ENCODE data around the gene BATF. TPM values are rescaled to one million over a fixed set of nuclear protein-coding genes. Genes with fewer than 3 reads are reported as not detected.
"Not testable (repeated sequence)": the region's sequence is repeated elsewhere in the genome, so short reads cannot be mapped to it uniquely, and the experiment has no call there.

Gene BATF, protein sequence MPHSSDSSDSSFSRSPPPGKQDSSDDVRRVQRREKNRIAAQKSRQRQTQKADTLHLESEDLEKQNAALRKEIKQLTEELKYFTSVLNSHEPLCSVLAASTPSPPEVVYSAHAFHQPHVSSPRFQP
- 100 to 1,000 TPM; 219 to 220 TPM for total RNA-seq

DNA sequence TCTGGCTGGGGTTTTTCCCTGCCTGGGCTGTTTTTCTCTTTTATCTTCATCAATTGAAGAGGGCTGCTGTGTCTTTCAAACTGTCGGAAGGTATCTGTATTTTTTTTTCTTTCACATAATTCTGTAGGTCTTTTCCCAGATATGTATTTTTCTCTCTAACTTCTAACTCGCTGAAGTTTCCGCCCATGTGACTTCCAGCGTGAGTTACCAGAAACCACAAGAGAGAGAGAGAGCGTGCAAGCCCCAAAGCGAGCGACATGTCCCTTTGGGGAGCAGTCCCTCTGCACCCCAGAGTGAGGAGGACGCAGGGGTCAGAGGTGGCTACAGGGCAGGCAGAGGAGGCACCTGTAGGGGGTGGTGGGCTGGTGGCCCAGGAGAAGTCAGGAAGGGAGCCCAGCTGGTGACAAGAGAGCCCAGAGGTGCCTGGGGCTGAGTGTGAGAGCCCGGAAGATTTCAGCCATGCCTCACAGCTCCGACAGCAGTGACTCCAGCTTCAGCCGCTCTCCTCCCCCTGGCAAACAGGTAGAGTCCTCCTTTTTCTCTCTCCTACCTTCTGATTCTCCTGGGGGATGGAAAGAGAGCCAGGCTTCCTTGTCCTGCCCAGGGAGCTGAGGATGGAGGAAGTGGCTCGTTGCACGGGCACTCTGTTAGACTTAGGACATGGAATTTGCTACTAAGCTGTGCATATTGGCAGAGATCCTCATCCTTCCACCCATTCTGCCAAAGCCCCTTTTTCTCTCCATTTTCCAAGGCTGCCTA, at the start of gene BATF:
TSS of gene BATF (plus strand) at position 246 of the 759 bp plus-strand sequence. CDS start at position 460, 214 bp downstream.
- H3K27me3 Mint-ChIP-seq, result no peaks in the 10 kb centered on the region
- H3K4me3 Mint-ChIP-seq, result peak within 1 kb of the TSS; percentile 100
- peaks cover 42% of the 10 kb centered on the region for H3K36me3 Mint-ChIP-seq
- DNase-seq (ENCODE audit: low spot score), result peak; percentile 89
- peak; percentile 73 to 81 for ATAC-seq
- peak within 1 kb of the TSS; percentile 99 to 100 for H3K27ac Mint-ChIP-seq
- peaks cover 53 to 76% of the 10 kb centered on the region in 2 donors for H3K4me1 Mint-ChIP-seq (ENCODE audit: low read depth in 2 of 2)
- H3K9me3 Mint-ChIP-seq, result no peaks in the 10 kb centered on the region

DNA sequence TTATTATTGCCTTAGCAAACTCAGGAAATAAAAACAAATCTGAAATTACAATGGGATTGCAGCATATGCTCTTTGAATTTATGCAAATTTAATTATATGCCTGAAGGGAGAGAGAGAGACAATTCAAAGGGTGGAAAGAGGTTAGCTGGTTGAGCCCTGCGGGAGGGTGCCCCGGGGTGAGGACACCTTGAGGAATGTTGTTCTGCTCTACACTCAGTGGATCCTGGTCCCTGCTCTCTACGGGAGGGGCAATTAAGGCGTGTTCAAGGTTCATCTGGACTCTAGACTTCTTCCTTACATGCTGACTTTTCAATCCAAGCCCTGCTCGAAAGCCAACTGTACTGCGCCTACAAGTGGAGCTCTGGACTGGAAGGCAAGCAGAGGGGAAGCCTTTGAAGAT, 48.1 kb upstream of the BATF start:
- H3K4me1 Mint-ChIP-seq (ENCODE audit: low read depth in 2 of 2); H3K27me3 Mint-ChIP-seq; ATAC-seq; H3K9me3 Mint-ChIP-seq; H3K4me3 Mint-ChIP-seq; H3K36me3 Mint-ChIP-seq; H3K27ac Mint-ChIP-seq: not testable (repeated sequence)
- DNase-seq (ENCODE audit: low spot score), result peak; percentile 12

DNA sequence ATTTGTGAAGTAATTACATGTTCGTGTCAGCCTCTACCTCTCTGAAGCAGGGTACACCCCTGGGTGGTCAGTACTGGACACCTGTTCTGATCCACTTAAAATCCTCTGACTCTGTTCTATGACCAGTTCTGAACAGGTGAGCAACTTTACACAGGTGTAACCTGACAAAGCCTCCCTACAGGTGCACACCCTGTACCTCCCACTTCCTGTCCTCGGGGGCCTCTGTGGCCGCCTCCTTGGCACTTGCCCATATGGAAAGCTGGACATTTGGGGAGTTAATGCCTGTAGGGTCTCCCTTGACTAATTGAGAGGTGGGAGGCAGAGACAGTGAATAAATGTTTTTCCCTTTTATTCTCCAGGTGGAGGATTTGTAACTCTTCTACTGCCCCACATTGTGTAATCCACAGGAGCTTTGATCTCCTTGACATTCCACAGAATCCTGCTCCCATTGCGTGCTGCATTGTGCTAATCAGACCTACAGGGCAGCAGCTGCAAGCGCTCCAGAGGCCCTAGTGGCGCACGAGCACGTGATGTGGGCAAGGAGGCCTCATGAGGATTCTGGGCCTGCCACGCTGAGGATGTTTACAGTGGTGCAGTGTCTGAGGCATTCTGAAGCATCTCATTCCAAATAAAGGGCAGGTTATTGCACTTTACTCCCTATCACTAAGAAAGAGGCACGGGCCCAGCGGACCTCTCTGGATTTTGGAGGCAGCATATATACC, 45.8 kb upstream of the BATF start:
- H3K27ac Mint-ChIP-seq, result no peak overlapping the region
- no peaks in the 10 kb centered on the region for H3K36me3 Mint-ChIP-seq
- H3K4me3 Mint-ChIP-seq, result no peak overlapping the region
- DNase-seq (ENCODE audit: low spot score) (peak; percentile 58), ATAC-seq (no peak)
- H3K27me3 Mint-ChIP-seq, result peaks cover 9 to 25% of the 10 kb centered on the region in 2 donors
- H3K9me3 Mint-ChIP-seq, result no peaks in the 10 kb centered on the region
- no peaks in the 10 kb centered on the region for H3K4me1 Mint-ChIP-seq (ENCODE audit: low read depth in 2 of 2)

DNA sequence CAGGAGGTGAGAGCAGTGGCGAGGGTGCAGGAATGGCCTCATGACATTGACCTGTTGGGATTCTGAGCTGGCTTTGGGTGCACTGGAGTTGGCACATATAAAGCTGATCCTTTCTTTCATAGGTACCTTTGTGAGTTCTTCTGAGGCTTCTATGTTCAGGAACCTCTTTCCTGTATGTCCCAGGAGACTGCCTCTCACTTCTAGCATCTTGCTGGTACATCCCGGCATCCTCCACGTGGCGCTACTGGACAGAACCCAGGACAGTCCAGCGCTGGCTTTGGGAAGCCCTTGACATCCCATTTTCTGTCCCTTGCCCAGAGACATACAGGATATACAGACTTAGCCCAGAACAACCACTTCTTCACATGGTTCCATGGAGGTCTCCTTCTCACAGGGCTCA, 44.4 kb upstream of the BATF start:
- no peak overlapping the region for H3K4me3 Mint-ChIP-seq
- DNase-seq (ENCODE audit: low spot score) (peak; percentile 58), ATAC-seq (no peak)
- peak overlapping the region in 1 of 2 donors; percentile 24 for H3K27ac Mint-ChIP-seq
- peaks cover 9 to 27% of the 10 kb centered on the region in 2 donors for H3K27me3 Mint-ChIP-seq
- H3K9me3 Mint-ChIP-seq, result no peaks in the 10 kb centered on the region
- H3K4me1 Mint-ChIP-seq (ENCODE audit: low read depth in 2 of 2), result no peaks in the 10 kb centered on the region
- H3K36me3 Mint-ChIP-seq, result no peaks in the 10 kb centered on the region

DNA sequence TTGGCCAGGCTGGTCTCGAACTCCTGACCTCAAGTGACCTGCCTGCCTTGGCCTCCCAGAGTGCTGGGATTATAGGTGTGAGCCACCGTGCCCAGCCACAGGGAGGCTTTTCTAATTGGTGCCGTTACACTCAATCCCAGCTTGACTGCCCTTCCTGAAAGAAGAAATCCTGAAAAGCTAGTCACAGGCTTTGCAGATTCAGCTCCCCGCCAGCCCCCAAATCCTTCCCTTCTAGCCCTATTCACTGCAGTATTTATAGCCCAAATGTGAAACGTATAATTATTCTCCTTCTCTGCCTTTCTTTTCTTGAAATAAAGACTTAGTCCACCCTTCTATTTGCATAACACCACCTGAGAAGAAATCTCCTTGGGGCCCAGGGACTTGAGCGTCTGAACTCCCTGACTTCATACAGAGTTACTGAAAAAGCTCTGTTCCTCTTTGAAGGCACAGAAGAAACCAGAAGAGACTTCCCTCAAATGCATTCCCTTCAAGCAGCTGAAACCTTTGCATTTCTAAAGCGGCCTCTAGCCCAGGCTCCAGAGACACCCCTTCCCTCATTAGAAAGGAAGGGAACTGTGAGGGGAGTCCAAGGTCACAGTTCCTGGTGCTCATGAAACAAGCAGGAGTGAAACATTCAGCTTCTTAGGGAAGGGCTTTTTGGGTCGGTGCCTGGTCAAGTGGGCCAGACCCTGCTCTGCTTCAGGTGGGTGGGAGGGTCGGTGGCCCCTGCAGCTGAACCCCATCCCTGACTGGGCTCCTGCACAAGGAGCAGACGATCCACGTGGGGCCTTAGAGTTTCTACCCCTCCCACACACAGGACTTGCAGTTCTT, 42.3 kb upstream of the BATF start:
- Mint-ChIP-seq H3K9me3 (no peaks in the 10 kb centered on the region), H3K4me3 (no peak overlapping the region), H3K4me1 (ENCODE audit: low read depth in 2 of 2) (no peaks in the 10 kb centered on the region), H3K27ac (peak overlapping the region in 1 of 2 donors; percentile 25), H3K36me3 (no peaks in the 10 kb centered on the region), H3K27me3 (peaks cover 7 to 20% of the 10 kb centered on the region in 2 donors)
- ATAC-seq (no peak), DNase-seq (ENCODE audit: low spot score) (no peak)

DNA sequence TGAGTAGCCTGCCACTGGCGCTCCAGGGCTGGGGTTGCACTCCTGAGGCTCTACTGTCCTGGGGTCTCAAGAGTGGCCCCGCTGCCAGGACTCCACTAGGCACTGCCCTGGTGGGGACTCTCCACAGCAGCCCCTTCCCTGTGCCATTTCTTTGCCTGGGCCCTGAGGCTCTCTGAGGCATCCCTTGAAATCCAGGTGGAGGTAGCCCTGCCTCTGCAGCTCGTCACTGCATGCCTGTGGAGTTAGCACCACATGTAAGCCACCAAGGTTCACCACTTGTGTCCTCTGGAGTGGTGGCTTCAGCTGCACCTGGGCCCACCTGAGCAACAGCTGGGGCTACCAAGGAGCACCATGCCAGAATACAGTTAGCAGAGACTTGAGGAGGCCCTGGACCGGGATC, 39.9 kb upstream of the BATF start:
- H3K9me3 Mint-ChIP-seq, result no peaks in the 10 kb centered on the region
- H3K4me3 Mint-ChIP-seq, result no peak overlapping the region
- H3K27me3 Mint-ChIP-seq, result peaks cover 6 to 20% of the 10 kb centered on the region in 2 donors
- no peak for ATAC-seq
- H3K4me1 Mint-ChIP-seq (ENCODE audit: low read depth in 2 of 2), result peaks cover 12 to 15% of the 10 kb centered on the region in 2 donors
- no peaks in the 10 kb centered on the region for H3K36me3 Mint-ChIP-seq
- no peak overlapping the region for H3K27ac Mint-ChIP-seq
- DNase-seq (ENCODE audit: low spot score), result no peak

DNA sequence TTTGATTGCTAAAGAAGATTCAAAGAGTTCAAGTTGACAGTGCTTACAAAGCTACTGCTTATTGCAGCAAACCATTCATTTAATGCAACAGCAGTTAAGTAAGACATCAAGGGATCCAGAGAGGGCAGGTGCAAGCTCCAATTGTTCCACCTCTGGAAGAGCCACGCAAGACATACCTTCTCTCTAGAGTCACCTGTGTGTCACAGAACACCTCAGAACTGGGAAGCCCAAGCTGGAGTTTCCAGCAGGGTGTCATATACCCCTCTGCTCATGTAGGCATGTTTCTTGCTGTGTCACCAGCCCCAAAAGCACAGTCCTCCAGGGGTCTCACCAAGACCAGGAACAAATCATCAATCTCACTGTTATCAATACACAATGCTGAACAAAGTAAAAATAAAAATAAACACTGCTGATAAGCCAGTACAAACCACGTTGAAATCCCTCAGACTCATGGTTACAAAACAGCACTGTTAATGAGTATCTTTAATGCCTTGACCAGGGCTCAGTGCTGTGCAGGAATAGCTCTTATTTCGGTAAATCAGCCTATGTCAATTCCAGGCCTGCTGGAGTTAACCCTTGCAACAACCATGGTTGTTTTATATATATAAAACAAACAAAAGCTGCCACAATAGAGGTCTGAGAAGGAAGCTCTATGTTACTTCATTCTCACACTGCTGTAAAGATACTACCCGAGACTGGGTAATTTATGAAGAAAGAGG, 37.4 kb upstream of the BATF start:
- Mint-ChIP-seq H3K27me3 (peaks cover 2 to 19% of the 10 kb centered on the region in 2 donors), H3K36me3 (no peaks in the 10 kb centered on the region), H3K4me1 (ENCODE audit: low read depth in 2 of 2) (peaks cover 17 to 25% of the 10 kb centered on the region in 2 donors), H3K27ac (no peak overlapping the region), H3K9me3 (no peaks in the 10 kb centered on the region), H3K4me3 (no peak overlapping the region)
- DNase-seq (ENCODE audit: low spot score), result no peak
- no peak for ATAC-seq

DNA sequence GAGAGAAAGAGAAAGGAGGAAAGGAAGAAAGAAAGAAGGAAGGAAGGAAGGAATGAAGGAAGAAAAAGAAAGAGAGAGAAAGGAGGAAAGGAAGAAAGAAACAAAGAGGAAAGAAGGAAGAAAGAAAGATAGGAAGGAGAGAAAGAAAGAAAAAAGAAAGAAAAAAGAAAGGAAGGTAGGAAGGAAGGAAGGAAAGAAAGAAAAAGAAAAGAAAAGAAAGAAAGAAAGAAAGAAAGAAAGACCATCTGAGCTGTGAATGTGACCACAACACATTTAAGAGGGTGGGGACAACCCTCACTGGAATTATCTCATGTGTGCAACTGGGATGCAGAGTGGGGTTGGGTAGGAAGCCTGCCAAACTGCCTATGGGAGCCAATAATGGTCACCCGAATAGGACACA, 36.0 kb upstream of the BATF start:
- H3K27ac Mint-ChIP-seq, result peak overlapping the region in 1 of 2 donors; percentile 71
- no peak for ATAC-seq
- H3K36me3 Mint-ChIP-seq, result no peaks in the 10 kb centered on the region
- no peaks in the 10 kb centered on the region for H3K9me3 Mint-ChIP-seq
- peaks cover 0 to 5% of the 10 kb centered on the region in 2 donors for H3K27me3 Mint-ChIP-seq
- H3K4me3 Mint-ChIP-seq, result peak overlapping the region; percentile 36
- no peak for DNase-seq (ENCODE audit: low spot score)
- H3K4me1 Mint-ChIP-seq (ENCODE audit: low read depth in 2 of 2), result peaks cover 17 to 30% of the 10 kb centered on the region in 2 donors

DNA sequence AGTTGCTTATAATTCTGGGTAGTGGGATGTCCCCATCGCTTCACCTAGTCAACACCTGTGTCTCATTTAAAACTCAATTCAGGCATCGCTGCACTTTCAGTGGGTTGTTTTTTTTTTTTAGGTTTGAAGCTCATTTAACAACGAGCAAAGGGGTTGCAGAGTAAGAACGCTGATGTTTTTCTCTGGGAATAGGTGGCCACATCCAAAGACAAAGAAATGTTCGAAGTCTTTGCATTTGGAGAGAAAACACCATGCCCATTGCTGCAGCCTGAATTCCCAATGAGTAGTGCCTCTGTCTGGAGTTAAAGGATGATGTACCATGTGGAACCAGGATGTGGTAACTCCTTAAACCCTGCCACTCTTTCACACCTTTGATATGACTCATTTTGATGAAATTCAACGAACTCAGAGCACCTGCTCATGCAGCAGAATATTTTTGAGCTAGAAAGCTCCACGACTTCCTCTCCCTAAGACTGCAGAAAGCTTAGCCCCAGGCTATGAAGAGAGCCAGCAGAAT, 35.1 kb upstream of the BATF start:
- H3K36me3 Mint-ChIP-seq, result no peaks in the 10 kb centered on the region
- peak overlapping the region; percentile 62 for H3K4me3 Mint-ChIP-seq
- DNase-seq (ENCODE audit: low spot score) (no peak), ATAC-seq (peak; percentile 75 to 85)
- H3K27ac Mint-ChIP-seq, result no peak overlapping the region
- H3K9me3 Mint-ChIP-seq, result no peaks in the 10 kb centered on the region
- H3K27me3 Mint-ChIP-seq, result no peaks in the 10 kb centered on the region
- H3K4me1 Mint-ChIP-seq (ENCODE audit: low read depth in 2 of 2), result peaks cover 19 to 30% of the 10 kb centered on the region in 2 donors

DNA sequence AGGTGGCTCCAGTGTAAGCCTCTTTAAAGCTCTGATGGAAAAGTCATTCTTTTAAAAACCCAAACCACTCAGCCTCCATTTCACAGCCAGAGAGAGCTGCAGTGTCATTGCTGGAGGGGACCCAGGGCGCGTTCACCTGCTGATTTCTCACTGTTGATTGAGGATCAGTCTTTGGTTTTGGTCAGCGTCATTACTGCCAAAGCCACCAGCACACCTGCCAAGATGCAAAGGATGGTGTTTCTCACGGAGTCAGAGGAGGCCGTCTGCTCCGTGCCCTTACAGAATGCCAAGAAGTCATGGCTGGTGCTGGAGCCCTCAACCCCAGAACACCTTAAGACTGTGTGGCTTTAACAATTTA, 32.8 kb upstream of the BATF start:
- Mint-ChIP-seq H3K4me1 (ENCODE audit: low read depth in 2 of 2) (peaks cover 36 to 47% of the 10 kb centered on the region in 2 donors), H3K36me3 (no peaks in the 10 kb centered on the region), H3K4me3 (no peak overlapping the region), H3K27ac (peak overlapping the region; percentile 73 to 87), H3K27me3 (no peaks in the 10 kb centered on the region), H3K9me3 (no peaks in the 10 kb centered on the region)
- DNase-seq (ENCODE audit: low spot score) (no peak), ATAC-seq (no peak)

DNA sequence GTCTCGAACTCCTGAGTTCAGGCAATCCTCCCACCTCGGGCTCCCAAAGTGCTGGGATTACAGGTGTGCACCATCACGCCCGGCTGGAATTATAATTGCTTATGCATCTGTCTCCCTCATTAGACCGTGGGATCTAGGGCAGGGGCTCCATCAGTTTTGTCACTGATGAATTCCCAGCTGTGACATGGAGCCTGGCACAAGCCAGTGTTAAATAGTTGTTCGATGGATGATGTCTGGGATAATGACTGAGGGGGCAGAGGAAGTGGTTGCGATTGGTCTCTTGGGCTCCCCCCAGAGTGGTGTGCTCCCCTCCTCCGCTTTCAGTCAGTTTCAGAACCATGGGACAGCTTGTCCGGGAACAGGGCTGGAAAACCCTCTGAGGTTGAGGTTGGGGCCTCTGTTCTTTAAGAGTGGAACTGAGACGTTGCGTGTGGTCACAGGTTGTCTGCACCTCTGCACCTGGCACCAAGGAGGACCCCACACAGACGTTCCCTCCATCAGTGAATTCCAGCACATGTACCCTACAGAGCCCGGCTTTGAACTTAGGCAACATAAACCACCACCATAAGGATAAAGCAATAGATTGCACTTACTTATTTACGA, 30.8 kb upstream of the BATF start:
- peak overlapping the region in 1 of 2 donors; percentile 83 for H3K27ac Mint-ChIP-seq
- no peaks in the 10 kb centered on the region for H3K27me3 Mint-ChIP-seq
- H3K36me3 Mint-ChIP-seq, result peaks cover 4% of the 10 kb centered on the region
- H3K9me3 Mint-ChIP-seq, result peaks cover 10% of the 10 kb centered on the region
- no peak overlapping the region for H3K4me3 Mint-ChIP-seq
- ATAC-seq (no peak), DNase-seq (ENCODE audit: low spot score) (no peak)
- H3K4me1 Mint-ChIP-seq (ENCODE audit: low read depth in 2 of 2), result peaks cover 51 to 60% of the 10 kb centered on the region in 2 donors

DNA sequence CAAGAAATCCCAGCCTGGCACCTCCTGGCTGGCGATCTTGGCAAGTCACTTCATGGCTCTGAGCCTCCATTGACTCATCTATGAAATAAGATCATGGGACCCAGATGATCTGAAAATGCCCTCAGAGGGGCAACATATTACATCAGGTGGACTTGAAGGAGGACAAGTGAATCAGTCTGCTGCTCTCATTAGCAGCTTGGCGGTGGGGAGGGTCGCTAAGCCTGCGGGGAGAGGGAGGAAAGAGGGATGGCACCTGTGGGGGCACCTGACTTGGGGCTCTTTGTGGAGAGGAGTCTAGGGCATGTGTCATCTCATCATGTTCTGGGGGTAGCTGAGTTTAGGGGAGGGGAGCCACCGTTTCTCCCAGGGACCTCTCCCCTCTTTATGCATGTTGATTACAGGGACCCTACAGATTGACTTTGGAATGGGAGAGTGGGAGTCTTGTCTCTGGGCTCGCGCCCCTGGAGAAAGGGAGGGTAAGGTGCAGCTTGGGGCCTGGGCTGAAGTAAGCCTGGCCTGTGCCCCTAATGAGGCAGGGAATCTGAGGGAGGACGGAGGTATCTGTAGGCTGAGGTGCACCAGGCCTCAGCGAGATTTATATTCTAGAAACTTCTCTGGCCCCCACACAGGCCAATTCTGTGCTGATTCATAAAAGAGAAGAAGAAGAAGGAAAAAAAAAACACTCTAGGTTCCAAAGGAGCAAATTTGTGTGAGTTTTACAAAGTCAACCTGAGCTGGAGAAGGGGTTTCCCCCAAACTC, 29.3 kb upstream of the BATF start:
- Mint-ChIP-seq H3K4me1 (ENCODE audit: low read depth in 2 of 2) (peaks cover 57 to 63% of the 10 kb centered on the region in 2 donors), H3K27me3 (no peaks in the 10 kb centered on the region), H3K27ac (peak overlapping the region; percentile 74 to 83), H3K4me3 (peak overlapping the region; percentile 61), H3K36me3 (peaks cover 4% of the 10 kb centered on the region), H3K9me3 (peaks cover 10% of the 10 kb centered on the region)
- DNase-seq (ENCODE audit: low spot score) (no peak), ATAC-seq (no peak)
